Stomach (tissue), 9 donors: ENCODE results near the gene GRIK2. TPM values are rescaled to one million over a fixed set of nuclear protein-coding genes. Genes with fewer than 3 reads are reported as not detected.

Experiments used
- DNase-seq, 2 donors: peaks; one replicate each; pipeline versions ENCODE4 v3.0.0 to v3.0.0-alpha.2; 2013 to 2019
- H3K27ac ChIP-seq, 5 donors: fragments of 200-600 bp in 4 of 5; sonication (generic) in 4 of 5; one replicate each; pipeline ENCODE4 v1.5.1; 2013 to 2019; ENCODE audit warnings: mild to moderate bottlenecking in 1 of 5, moderate library complexity in 1 of 5
- H3K27me3 ChIP-seq, 3 donors: fragments of 200-600 bp; sonication (generic); one replicate each; pipeline ENCODE4 v1.5.1; 2017 to 2019; ENCODE audit warnings: mixed run types in 1 of 3
- H3K36me3 ChIP-seq, 4 donors: fragments of 200-600 bp; sonication (generic); 1 replicate in 3 of 4; 2 replicates in 1 of 4; pipeline ENCODE4 v1.5.1; 2016 to 2019
- H3K4me1 ChIP-seq, 4 donors: fragments of 200-600 bp; sonication (generic); one replicate each; pipeline ENCODE4 v1.5.1; 2016 to 2019
- H3K4me3 ChIP-seq, 4 donors: fragments of 200-600 bp; sonication (generic) in 3 of 4; one replicate each; pipeline ENCODE4 v1.5.1; 2016 to 2019; ENCODE audit warnings: mild to moderate bottlenecking in 1 of 4
- H3K9me3 ChIP-seq, 4 donors: fragments of 200-600 bp; sonication (generic); one replicate each; pipeline ENCODE4 v1.5.1; 2016 to 2019
- CTCF ChIP-seq, 7 experiments: fragments of 450-650 bp in 4 of 7; fragments of 200-600 bp in 3 of 7; sonication (generic) in 3 of 7; IDR thresholded peaks; one replicate each; pipeline ENCODE4 v1.5.1; 2016 to 2019; ENCODE audit warnings: antibody characterized with exemption in 7 of 7, control low read depth in 2 of 7, mild to moderate bottlenecking in 1 of 7
- EP300 ChIP-seq: sonication (generic); formaldehyde crosslinking; IDR thresholded peaks from one replicate; pipeline ENCODE4 v1.6.1; 2017; ENCODE audit warnings: antibody characterized with exemption
- POLR2A ChIP-seq, 4 donors: fragments of 450-650 bp; IDR thresholded peaks; one replicate each; pipeline ENCODE4 v1.6.1; 2016; ENCODE audit warnings: antibody characterized with exemption in 4 of 4, control low read depth in 2 of 4, mild to moderate bottlenecking in 1 of 4, moderate library complexity in 1 of 4
- POLR2AphosphoS5 ChIP-seq, 3 donors: sonication (generic); formaldehyde crosslinking; IDR thresholded peaks; one replicate each; pipeline ENCODE4 v1.6.1; 2016; ENCODE audit warnings: antibody characterized with exemption in 3 of 3
- WGBS, 5 donors: extraction: QIAGEN DNeasy Blood & Tissue Kit in 3 of 5; methylation state at CpG; one replicate each; pipeline versions ENCODE4 v1.1.5 to v1.1.7; 2013 to 2018; 5-methylcytosine and 5-hydroxymethylcytosine counted together
- intact Hi-C: fragments of 100-400 bp; cut with DNase I; formaldehyde crosslinking; loops from one replicate; pipeline ENCODE4 v1.15.1; 2023; ENCODE audit warnings: low total_unique reads
- polyA plus RNA-seq, 3 donors: library from polyadenylated mRNA; stranded (reverse); fragments of 200-250 nt; gene quantifications; one replicate each; pipeline ENCODE4 v1.2.3, GENCODE V29; 2013
- total RNA-seq, 5 donors: library from RNA; depleted of rRNA; stranded (reverse); fragments of >200 nt; gene quantifications; one replicate each; pipeline versions ENCODE4 v1.1.0 to v1.2.3, GENCODE V29; 2014 to 2016
- donor health status: healthy with polysubstance abuse.
- donor health status: Bipolar disorder and iron deficiency.
- donor health status: healthy.

Gene GRIK2
- total and polyA plus RNA-seq, 8 donors: 0.06 to 7.7 (median 0.50) TPM; not detected in 3

- TF ChIP-seq POLR2A (IDR thresholded peaks at IDR 0.05) (no peak), CTCF (IDR thresholded peaks at IDR 0.05) (no peak), EP300 (no peak), POLR2AphosphoS5 (IDR thresholded peaks at IDR 0.05) (no peak)
- Histone ChIP-seq H3K27ac (no peak overlapping the region), H3K4me1 (no peaks in the 10 kb centered on the region), H3K4me3 (no peak overlapping the region), H3K27me3 (no peaks in the 10 kb centered on the region), H3K9me3 (no peaks in the 10 kb centered on the region), H3K36me3 (no peaks in the 10 kb centered on the region)
- intact Hi-C loops: no loop called here
- no peak for DNase-seq
Measured at GRCh38 chr6:101595276-101595675, 201.8 kb downstream of the GRIK2 start.

GRCh38 chr6:101597693-101598092 lies 204.2 kb downstream of the GRIK2 start:
- 65 to 69% (median 67%) methylated on average over 4 of the region's 4 CpGs for WGBS, 5 donors
- no peaks in the 10 kb centered on the region for H3K9me3 ChIP-seq
- no peaks in the 10 kb centered on the region for H3K36me3 ChIP-seq
- no peaks in the 10 kb centered on the region for H3K27me3 ChIP-seq
- H3K27ac ChIP-seq: no peak overlapping the region
- intact Hi-C loops: no loop called here
- H3K4me3 ChIP-seq: no peak overlapping the region
- TF ChIP-seq POLR2A (IDR thresholded peaks at IDR 0.05) (no peak), EP300 (no peak), POLR2AphosphoS5 (IDR thresholded peaks at IDR 0.05) (no peak), CTCF (IDR thresholded peaks at IDR 0.05) (no peak)
- no peaks in the 10 kb centered on the region for H3K4me1 ChIP-seq
- no peak for DNase-seq

GRCh38 chr6:101605426-101605825 lies 211.9 kb downstream of the GRIK2 start:
- no peaks in the 10 kb centered on the region for H3K27me3 ChIP-seq
- no peak for DNase-seq
- no peak overlapping the region for H3K4me3 ChIP-seq
- WGBS, 5 donors: 83 to 89% (median 87%) methylated on average over 5 of the region's 5 CpGs
- no peak overlapping the region for H3K27ac ChIP-seq
- H3K36me3 ChIP-seq: no peaks in the 10 kb centered on the region
- intact Hi-C loops: no loop called here
- peaks cover 0 to 3% (median 0%) of the 10 kb centered on the region in 4 donors for H3K4me1 ChIP-seq
- H3K9me3 ChIP-seq: no peaks in the 10 kb centered on the region
- TF ChIP-seq POLR2A (IDR thresholded peaks at IDR 0.05) (no peak), EP300 (no peak), POLR2AphosphoS5 (IDR thresholded peaks at IDR 0.05) (no peak), CTCF (IDR thresholded peaks at IDR 0.05) (no peak)

GRCh38 chr6:101605874-101606273 lies 212.4 kb downstream of the GRIK2 start:
- no peak for TF ChIP-seq CTCF (IDR thresholded peaks at IDR 0.05)
- TF ChIP-seq EP300: no peak
- no peak for TF ChIP-seq POLR2A (IDR thresholded peaks at IDR 0.05)
- no peak for TF ChIP-seq POLR2AphosphoS5 (IDR thresholded peaks at IDR 0.05)
- no peaks in the 10 kb centered on the region for H3K9me3 ChIP-seq
- H3K4me3 ChIP-seq: no peak overlapping the region
- H3K27ac ChIP-seq: no peak overlapping the region
- intact Hi-C loops: no loop called here
- peak in 1 of 2 donors; percentile 18 for DNase-seq
- H3K36me3 ChIP-seq: no peaks in the 10 kb centered on the region
- no peaks in the 10 kb centered on the region for H3K27me3 ChIP-seq
- H3K4me1 ChIP-seq: peaks cover 0 to 3% (median 0%) of the 10 kb centered on the region in 4 donors
